SK-N-SH treated with all-trans-retinoic acid at 6 μM for 48 hours (cell line): Measurements from ENCODE around the gene DCAF5.

Experiments
- ARNTL ChIP-seq: fragments of 450-650 bp; formaldehyde crosslinking; IDR thresholded peaks from 2 replicates; pipeline ENCODE4 v1.5.0; 2020; ENCODE audit warnings: low read depth, mild to moderate bottlenecking, moderate library complexity, borderline replicate concordance
- BACH2 ChIP-seq: fragments of 250-450 bp; sonication (Bioruptor Pico); IDR thresholded peaks from 2 replicates; pipeline ENCODE4 v1.9.0; 2021; ENCODE audit warnings: mild to moderate bottlenecking, borderline replicate concordance
- ISL1 ChIP-seq: fragments of 250-450 bp; sonication (Bioruptor Pico); IDR thresholded peaks from 2 replicates; pipeline ENCODE4 v2.1.2; 2022; ENCODE audit warnings: mild to moderate bottlenecking, moderate library complexity
- ZC3H10 ChIP-seq: fragments of 250-450 bp; sonication (Bioruptor Pico); IDR thresholded peaks from 2 replicates; pipeline ENCODE4 v1.5.1; 2021; ENCODE audit warnings: mild to moderate bottlenecking, moderate library complexity
- ZFP3 ChIP-seq: fragments of 250-450 bp; sonication (Bioruptor Pico); IDR thresholded peaks from 2 replicates; pipeline ENCODE4 v1.5.0; 2020; ENCODE audit warnings: mild to moderate bottlenecking, moderate library complexity
- ZFP30 ChIP-seq: fragments of 450-650 bp; formaldehyde crosslinking; IDR thresholded peaks from 2 replicates; pipeline ENCODE4 v1.5.0; 2022; ENCODE audit warnings: mild to moderate bottlenecking, moderate library complexity
- TF ChIP-seq, protein P1 (sequence below): fragments of 250-450 bp; sonication (Bioruptor Pico); IDR thresholded peaks from 2 replicates; pipeline ENCODE4 v1.8.0; 2020; ENCODE audit warnings: mild to moderate bottlenecking, moderate library complexity, borderline replicate concordance

- no peak for TF ChIP-seq ZFP3 (CRISPR knock-in tag)
- no peak for TF ChIP-seq ARNTL (CRISPR knock-in tag)
- TF ChIP-seq ISL1 (CRISPR knock-in tag): no peak
- TF ChIP-seq ZC3H10 (CRISPR knock-in tag): no peak
- TF ChIP-seq BACH2: no peak
- no peak for TF ChIP-seq ZFP30 (CRISPR knock-in tag)
- TF ChIP-seq, protein P1, sequence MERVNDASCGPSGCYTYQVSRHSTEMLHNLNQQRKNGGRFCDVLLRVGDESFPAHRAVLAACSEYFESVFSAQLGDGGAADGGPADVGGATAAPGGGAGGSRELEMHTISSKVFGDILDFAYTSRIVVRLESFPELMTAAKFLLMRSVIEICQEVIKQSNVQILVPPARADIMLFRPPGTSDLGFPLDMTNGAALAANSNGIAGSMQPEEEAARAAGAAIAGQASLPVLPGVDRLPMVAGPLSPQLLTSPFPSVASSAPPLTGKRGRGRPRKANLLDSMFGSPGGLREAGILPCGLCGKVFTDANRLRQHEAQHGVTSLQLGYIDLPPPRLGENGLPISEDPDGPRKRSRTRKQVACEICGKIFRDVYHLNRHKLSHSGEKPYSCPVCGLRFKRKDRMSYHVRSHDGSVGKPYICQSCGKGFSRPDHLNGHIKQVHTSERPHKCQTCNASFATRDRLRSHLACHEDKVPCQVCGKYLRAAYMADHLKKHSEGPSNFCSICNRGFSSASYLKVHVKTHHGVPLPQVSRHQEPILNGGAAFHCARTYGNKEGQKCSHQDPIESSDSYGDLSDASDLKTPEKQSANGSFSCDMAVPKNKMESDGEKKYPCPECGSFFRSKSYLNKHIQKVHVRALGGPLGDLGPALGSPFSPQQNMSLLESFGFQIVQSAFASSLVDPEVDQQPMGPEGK (CRISPR knock-in tag): no peak
Measured at GRCh38 chr14:69001375-69001774, 151.5 kb downstream of the DCAF5 start.
